ENCODE measurements around the gene INF2.
"Not testable (repeated sequence)": the region's sequence is repeated elsewhere in the genome, so short reads cannot be mapped to it uniquely, and the experiment has no call there.

The INF2 gene

DNA sequence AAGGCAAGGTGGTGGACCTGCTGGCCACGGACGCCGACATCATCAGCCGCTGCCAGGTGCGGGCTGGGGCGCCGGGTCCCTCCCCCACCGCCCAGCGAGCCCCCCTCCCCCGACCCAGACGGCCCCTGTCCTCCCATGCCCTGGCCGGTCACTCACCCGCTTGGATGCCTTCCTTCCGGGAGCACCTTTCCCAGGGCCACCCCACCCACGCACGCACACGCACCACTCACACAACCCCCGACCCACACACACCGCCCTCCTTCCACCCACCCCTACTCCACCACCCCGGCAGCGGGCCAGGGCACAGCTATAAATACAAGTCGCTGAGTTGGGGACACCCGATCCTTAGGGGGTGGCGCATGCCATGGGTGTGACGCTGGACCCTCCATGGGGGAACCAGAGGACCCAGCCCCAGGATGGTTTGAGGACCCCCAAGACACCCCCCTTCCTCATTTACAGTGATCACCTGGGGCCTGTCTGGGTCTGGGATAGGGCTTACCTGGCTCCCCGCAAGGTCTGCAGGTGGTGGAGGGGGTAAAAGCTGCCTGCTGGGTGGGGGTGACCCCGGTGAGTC lies 35.1 kb downstream of the INF2 start:
- DNase-seq (ENCODE audit: extremely low read depth, low read depth): no peak
- TF ChIP-seq, protein P1, sequence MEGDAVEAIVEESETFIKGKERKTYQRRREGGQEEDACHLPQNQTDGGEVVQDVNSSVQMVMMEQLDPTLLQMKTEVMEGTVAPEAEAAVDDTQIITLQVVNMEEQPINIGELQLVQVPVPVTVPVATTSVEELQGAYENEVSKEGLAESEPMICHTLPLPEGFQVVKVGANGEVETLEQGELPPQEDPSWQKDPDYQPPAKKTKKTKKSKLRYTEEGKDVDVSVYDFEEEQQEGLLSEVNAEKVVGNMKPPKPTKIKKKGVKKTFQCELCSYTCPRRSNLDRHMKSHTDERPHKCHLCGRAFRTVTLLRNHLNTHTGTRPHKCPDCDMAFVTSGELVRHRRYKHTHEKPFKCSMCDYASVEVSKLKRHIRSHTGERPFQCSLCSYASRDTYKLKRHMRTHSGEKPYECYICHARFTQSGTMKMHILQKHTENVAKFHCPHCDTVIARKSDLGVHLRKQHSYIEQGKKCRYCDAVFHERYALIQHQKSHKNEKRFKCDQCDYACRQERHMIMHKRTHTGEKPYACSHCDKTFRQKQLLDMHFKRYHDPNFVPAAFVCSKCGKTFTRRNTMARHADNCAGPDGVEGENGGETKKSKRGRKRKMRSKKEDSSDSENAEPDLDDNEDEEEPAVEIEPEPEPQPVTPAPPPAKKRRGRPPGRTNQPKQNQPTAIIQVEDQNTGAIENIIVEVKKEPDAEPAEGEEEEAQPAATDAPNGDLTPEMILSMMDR (IDR thresholded peaks at IDR 0.05; ENCODE audit: low read depth, low read length): no peak

DNA sequence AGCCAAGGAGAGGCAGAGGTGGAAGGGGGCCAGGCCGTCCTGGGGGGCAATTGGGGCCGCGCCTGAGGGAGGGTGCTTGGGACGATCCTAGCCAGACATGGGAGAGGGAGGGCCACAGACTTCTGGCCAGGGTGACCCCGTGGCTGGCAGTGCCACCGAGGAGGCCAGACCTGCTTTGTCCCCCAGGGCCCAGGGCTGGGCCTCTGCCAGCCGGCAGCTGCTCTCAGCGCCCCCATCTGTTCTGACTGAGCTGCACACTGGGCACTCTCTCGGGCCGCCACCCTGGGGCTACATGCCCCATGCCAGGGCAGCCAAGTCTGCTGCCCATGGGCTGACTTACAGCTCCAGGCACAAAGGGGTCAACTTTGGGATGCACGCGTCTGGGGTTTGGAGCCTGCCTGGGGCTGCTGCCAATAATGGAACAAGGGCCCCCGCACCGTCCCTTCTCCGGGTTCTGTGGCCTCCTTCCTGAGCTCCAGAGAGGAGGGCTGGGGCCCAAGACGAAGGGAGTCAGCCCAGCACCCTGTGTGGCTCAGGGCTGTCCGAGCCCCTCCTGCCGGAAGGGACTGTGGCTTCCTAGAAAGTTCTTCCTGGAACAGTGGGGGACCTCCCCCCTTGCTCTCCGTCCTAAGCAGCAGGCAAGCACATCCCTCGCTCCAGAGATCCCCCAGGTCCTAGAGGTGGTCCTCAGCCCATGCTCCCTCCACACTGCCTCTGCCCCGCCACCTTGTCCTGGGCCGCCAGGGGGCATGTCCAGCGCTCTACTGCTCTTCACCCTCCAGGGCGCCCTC lies 35.8 kb downstream of the INF2 start:
- no peak for DNase-seq (ENCODE audit: extremely low read depth, low read depth)
- TF ChIP-seq, protein P1 (IDR thresholded peaks at IDR 0.05; ENCODE audit: low read depth, low read length): peak; percentile 37

DNA sequence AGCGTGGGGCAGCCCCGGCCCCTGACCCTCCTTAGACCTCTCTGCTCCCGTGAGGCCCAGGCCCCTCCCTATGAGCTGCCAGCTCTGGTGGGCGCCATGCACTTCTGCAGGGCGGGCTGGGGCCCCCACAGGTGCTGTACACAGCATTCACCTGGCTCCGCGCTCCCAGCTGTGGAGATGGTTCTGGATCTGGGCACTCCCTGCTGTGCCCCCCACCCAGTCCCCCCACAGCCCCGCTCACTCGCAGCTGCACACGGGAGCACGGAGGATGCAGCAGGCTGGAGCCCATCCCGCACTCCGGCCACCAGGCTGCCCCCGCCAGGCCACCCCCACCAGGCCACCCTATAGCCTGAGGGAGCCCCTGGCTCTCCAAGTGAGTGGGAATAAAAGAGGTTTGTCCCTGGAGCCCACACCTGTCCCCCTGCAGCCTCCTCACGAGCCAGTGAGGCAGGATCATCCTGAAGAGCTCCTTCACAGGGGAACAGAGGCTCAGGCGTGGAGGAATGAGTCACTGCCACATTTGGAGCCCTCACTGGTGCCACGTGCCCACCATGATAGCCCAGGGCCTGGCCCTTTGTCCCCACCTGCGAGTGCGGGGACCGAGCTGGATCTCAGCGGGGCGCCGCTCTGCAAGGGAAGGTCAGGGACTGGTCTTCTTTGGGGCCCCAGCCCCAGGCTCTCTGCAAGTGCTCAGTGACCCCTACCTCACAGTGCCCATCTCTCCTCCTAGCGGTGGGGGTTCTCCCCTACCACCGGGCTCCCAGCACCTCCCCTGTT lies 36.5 kb downstream of the INF2 start:
- TF ChIP-seq, protein P1 (IDR thresholded peaks at IDR 0.05; ENCODE audit: low read depth, low read length): no peak
- DNase-seq (ENCODE audit: extremely low read depth, low read depth): no peak

- DNase-seq (ENCODE audit: extremely low read depth, low read depth): no peak
- TF ChIP-seq, protein P1 (IDR thresholded peaks at IDR 0.05; ENCODE audit: low read depth, low read length): no peak
These were observed 37.4 kb downstream of the INF2 start for GRCh38 chr14:104726600-104727451.

DNA sequence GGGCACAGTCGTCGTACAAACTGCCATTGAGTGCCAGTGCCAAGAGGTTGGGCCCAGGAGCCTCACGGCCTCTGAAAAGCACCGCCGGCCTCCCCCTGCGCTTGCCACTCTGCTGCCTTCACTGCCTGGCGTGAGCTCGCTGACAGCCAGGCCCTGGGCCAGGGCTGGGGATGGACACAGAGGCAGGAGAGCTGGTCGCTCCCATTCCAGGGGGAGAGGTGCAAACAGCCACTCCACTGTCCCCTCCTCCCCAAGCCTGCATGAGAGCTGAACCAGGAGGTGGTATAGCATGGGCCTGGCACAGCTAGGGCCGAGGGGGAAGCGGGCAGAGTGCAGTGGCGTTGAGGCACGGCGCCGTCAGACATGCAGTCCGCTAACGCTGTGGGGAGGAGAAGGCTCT lies 39.2 kb downstream of the INF2 start:
- TF ChIP-seq, protein P1 (IDR thresholded peaks at IDR 0.05; ENCODE audit: low read depth, low read length): no peak
- no peak for DNase-seq (ENCODE audit: extremely low read depth, low read depth)

DNA sequence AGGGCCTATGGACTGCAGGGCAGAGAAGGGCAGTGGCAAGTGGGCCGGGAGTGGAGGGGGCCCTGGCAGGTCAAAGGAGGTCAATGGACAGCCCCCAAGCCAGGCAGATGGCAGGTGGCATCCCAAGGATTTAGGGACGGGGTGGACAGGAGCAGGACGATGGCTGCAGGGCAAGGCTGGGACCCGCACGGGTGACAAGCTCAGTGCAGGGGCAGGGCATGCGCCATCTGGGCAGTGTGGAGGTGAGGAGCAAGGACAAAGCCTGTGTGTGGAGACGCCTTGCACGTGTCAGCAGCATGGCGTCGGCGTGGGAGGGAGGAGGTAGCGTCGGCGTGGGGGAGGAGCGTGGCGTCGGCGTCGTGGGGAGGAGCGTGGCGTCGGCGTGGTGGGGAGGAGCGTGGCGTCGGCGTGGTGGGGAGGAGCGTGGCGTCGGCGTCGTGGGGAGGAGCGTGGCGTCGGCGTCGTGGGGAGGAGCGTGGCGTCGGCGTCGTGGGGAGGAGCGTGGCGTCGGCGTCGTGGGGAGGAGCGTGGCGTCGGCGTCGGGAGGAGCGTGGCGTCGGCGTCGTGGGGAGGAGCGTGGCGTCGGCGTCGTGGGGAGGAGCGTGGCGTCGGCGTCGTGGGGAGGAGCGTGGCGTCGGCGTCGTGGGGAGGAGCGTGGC lies 39.9 kb downstream of the INF2 start:
- not testable (repeated sequence) for DNase-seq (ENCODE audit: extremely low read depth, low read depth)

DNA sequence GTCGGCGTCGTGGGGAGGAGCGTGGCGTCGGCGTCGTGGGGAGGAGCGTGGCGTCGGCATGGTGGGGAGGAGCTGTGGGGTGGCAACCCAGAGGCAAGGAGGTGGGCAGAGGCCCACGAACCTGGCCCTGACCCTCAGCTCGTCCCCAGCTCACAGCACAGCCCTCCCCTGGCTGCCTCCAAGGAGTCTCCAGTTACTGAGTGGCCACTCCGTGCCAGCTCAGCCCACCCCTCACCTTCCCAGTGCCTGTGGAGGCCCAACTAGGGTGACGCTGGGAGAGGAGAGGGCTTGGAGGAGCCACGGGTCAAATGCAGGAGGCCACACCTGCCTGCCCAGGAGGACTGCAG lies 40.4 kb downstream of the INF2 start:
- no peak for DNase-seq (ENCODE audit: extremely low read depth, low read depth)
- TF ChIP-seq, protein P1 (IDR thresholded peaks at IDR 0.05; ENCODE audit: low read depth, low read length): no peak
